Dendritic cell treated with granulocyte-macrophage colony-stimulating factor and Interleukin-4, amounts not matched to agents 40 ng/mL and 50 ng/mL, for 4 days (primary cell): ENCODE results near the gene SUGCT.
"Not testable (repeated sequence)": the region's sequence is repeated elsewhere in the genome, so short reads cannot be mapped to it uniquely, and the experiment has no call there.

Source experiments
- H3K27ac Mint-ChIP-seq: one replicate; pipeline ENCODE4 v1.8.0; 2022; ENCODE audit warnings: mild to moderate bottlenecking, mixed read lengths
- H3K27me3 Mint-ChIP-seq: one replicate; pipeline ENCODE4 v1.8.0; 2022; ENCODE audit warnings: mild to moderate bottlenecking, mixed read lengths
- H3K36me3 Mint-ChIP-seq: one replicate; pipeline ENCODE4 v1.8.0; 2022; ENCODE audit warnings: low read depth, mixed read lengths
- H3K4me1 Mint-ChIP-seq: one replicate; pipeline ENCODE4 v1.8.0; 2022; ENCODE audit warnings: low read depth, mixed read lengths
- H3K4me3 Mint-ChIP-seq: one replicate; pipeline ENCODE4 v1.8.0; 2022; ENCODE audit warnings: mild to moderate bottlenecking, moderate library complexity, mixed read lengths
- H3K9me3 Mint-ChIP-seq: one replicate; pipeline ENCODE4 v1.8.0; 2022; ENCODE audit warnings: mixed read lengths
- intact Hi-C: fragments of 100-400 bp; cut with micrococcal nuclease; formaldehyde crosslinking; loops from one replicate; pipeline ENCODE4 v1.15.0; 2022

Gene SUGCT

DNA sequence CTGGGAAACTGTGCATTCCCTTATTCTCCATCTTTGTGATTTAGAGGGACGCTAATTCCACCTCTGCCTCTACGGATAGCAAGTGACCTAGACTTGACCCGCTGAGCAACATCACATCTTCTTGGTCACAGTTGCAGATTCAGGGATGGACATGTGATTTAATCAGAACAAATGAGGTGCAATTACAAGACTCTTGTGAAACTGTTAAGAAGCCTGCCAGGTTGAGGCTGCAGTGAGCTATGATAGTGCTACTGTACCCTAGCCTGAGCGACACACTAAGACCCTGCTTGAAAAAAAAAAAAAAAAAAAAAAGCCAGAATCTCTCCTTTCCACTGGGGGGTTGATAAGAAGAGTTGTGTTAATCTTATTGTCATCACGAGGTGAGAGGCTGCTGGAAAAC, 14.8 kb upstream of the SUGCT start:
- H3K27me3 Mint-ChIP-seq = no peaks in the 10 kb centered on the region
- no peak overlapping the region for H3K27ac Mint-ChIP-seq
- no peak overlapping the region for H3K4me3 Mint-ChIP-seq
- no peaks in the 10 kb centered on the region for H3K36me3 Mint-ChIP-seq
- intact Hi-C loops = no loop called here
- H3K4me1 Mint-ChIP-seq = peaks cover 7% of the 10 kb centered on the region
- no peaks in the 10 kb centered on the region for H3K9me3 Mint-ChIP-seq

- H3K4me3 Mint-ChIP-seq, H3K27me3 Mint-ChIP-seq, intact Hi-C loops, H3K9me3 Mint-ChIP-seq, H3K36me3 Mint-ChIP-seq, H3K27ac Mint-ChIP-seq, H3K4me1 Mint-ChIP-seq: not testable (repeated sequence)
These were observed 12.5 kb upstream of the SUGCT start for GRCh38 chr7:40122100-40122939.

DNA sequence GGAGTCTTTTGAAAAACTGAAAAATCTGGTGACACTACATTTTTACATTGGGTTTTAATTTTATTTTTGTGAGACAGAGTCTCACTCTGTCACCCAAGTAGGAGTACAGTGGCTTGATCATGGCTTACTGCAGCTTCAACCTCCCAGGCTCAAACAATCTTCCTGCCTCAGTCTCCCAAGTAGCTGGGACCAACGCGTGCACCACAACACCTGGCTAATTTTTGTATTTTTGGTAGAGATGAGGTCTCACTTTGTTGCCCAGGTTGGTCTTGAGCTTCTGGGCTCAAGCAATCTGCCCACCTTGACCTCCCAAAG, 11.9 kb upstream of the SUGCT start:
- intact Hi-C loops = no loop called here
- Mint-ChIP-seq H3K4me1 (peaks cover 9% of the 10 kb centered on the region), H3K27me3 (no peaks in the 10 kb centered on the region), H3K9me3 (no peaks in the 10 kb centered on the region), H3K36me3 (no peaks in the 10 kb centered on the region), H3K4me3 (no peak overlapping the region), H3K27ac (no peak overlapping the region)

GRCh38 chr7:40133561-40134427, 1.0 kb upstream of the SUGCT start:
- H3K9me3 Mint-ChIP-seq = no peaks in the 10 kb centered on the region
- intact Hi-C loops = loop anchor here (5.0 to 10.0 kb wide), 2 partner anchors 509 to 566 kb away; partner anchors contain the start of genes RALA and YAE1
- H3K4me1 Mint-ChIP-seq = peaks cover 20% of the 10 kb centered on the region
- peaks cover 17% of the 10 kb centered on the region for H3K36me3 Mint-ChIP-seq
- H3K27me3 Mint-ChIP-seq = peaks cover 25% of the 10 kb centered on the region
- H3K27ac Mint-ChIP-seq = peak overlapping the region; percentile 96
- peak overlapping the region; percentile 86 for H3K4me3 Mint-ChIP-seq

DNA sequence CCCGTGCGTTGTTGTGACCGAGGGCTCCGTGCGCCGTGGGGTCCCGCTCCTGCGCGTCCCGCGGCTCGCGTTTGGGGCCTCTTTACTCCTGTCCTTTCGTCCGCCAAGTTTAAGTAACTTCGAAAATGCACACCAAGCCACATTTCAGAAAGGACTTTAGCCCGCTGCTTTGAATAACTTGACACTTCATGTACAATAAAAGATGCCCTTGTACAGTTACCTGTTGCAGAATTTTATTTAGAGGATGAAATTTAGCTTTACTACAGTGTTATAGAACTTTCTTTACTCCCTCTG, 459 bp downstream of the SUGCT start:
- Mint-ChIP-seq H3K4me1 (peaks cover 20% of the 10 kb centered on the region), H3K4me3 (peak overlapping the region; percentile 86), H3K9me3 (no peaks in the 10 kb centered on the region), H3K27me3 (peaks cover 27% of the 10 kb centered on the region), H3K36me3 (peaks cover 17% of the 10 kb centered on the region), H3K27ac (no peak overlapping the region)
- intact Hi-C loops = loop anchor here (10.0 kb wide), 1 partner anchor 510 kb away; the partner anchor contains the start of gene RALA

- Mint-ChIP-seq H3K27ac (no peak overlapping the region), H3K4me1 (peaks cover 6% of the 10 kb centered on the region), H3K9me3 (no peaks in the 10 kb centered on the region), H3K4me3 (no peak overlapping the region), H3K36me3 (peaks cover 7% of the 10 kb centered on the region), H3K27me3 (peaks cover 28% of the 10 kb centered on the region)
- intact Hi-C loops = loop anchor here (10.0 kb wide), 1 partner anchor 513 kb away; the partner anchor contains the start of gene RALA
These were observed 2.8 kb downstream of the SUGCT start for GRCh38 chr7:40137563-40137962.

- peaks cover 28% of the 10 kb centered on the region for H3K27me3 Mint-ChIP-seq
- H3K9me3 Mint-ChIP-seq = no peaks in the 10 kb centered on the region
- no peak overlapping the region for H3K4me3 Mint-ChIP-seq
- intact Hi-C loops = loop anchor here (10.0 kb wide), 1 partner anchor 514 kb away; the partner anchor contains the start of gene RALA
- H3K4me1 Mint-ChIP-seq = peaks cover 6% of the 10 kb centered on the region
- H3K36me3 Mint-ChIP-seq = peaks cover 7% of the 10 kb centered on the region
- H3K27ac Mint-ChIP-seq = no peak overlapping the region
These were observed 4.2 kb downstream of the SUGCT start for GRCh38 chr7:40138973-40139372.

- H3K27me3 Mint-ChIP-seq = peaks cover 28% of the 10 kb centered on the region
- H3K4me1 Mint-ChIP-seq, H3K9me3 Mint-ChIP-seq, H3K27ac Mint-ChIP-seq, H3K4me3 Mint-ChIP-seq, H3K36me3 Mint-ChIP-seq: not testable (repeated sequence)
- intact Hi-C loops = loop anchor here (10.0 kb wide), 1 partner anchor 515 kb away; the partner anchor contains the start of gene RALA
These were observed 5.1 kb downstream of the SUGCT start for GRCh38 chr7:40139891-40140290.

- H3K27ac Mint-ChIP-seq, H3K4me1 Mint-ChIP-seq, H3K4me3 Mint-ChIP-seq, intact Hi-C loops, H3K36me3 Mint-ChIP-seq, H3K9me3 Mint-ChIP-seq: not testable (repeated sequence)
- H3K27me3 Mint-ChIP-seq = peaks cover 11% of the 10 kb centered on the region
These were observed 7.1 kb downstream of the SUGCT start for GRCh38 chr7:40141916-40142315.

- H3K4me1 Mint-ChIP-seq, intact Hi-C loops, H3K4me3 Mint-ChIP-seq, H3K27ac Mint-ChIP-seq, H3K27me3 Mint-ChIP-seq, H3K36me3 Mint-ChIP-seq, H3K9me3 Mint-ChIP-seq: not testable (repeated sequence)
These were observed 10.9 kb downstream of the SUGCT start for GRCh38 chr7:40145596-40146130.

DNA sequence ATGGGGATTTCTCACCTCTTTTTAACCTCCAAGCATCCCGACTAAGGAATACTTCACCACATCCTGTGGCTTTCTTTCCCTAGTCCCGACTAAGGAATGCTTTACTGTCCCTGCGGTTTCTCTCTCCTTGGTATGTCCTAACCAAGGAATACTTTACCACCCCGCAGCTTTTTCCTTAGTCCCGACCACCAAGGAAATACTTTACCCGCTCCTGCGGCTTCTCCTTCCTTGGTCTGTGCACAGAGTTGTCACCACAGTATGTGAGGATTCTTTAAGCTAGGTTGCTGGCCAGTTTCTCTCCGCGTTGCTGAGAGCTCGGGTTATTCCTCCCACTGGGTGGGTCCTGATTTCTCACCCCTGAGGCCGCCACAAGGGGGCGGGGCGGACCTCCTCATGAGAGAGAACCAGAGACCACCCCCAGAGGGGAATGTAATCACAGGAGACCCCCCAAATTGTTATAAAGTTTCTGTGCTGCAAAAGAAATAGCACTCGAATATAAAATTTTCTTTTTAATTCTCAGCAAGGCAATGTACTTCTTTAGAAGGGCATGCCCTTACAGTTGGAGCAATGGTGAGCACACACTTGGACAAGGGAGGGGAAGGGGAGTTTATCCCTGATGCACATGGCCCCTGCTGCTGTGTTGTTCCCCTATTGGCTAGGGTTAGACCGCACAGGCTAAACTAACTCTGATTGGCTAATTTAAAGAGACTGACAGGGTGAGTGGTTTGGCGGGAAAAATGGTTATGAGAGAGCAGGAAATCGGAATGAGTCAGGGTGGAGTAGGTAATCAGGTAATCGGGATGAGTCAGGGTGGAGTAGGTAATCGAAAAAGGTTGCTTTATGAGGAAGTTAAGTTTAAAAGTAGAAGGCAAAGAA, 12.8 kb downstream of the SUGCT start:
- Mint-ChIP-seq H3K4me1 (no peaks in the 10 kb centered on the region), H3K4me3 (no peak overlapping the region), H3K9me3 (peaks cover 10% of the 10 kb centered on the region), H3K36me3 (no peaks in the 10 kb centered on the region), H3K27ac (no peak overlapping the region), H3K27me3 (no peaks in the 10 kb centered on the region)
- intact Hi-C loops = no loop called here

DNA sequence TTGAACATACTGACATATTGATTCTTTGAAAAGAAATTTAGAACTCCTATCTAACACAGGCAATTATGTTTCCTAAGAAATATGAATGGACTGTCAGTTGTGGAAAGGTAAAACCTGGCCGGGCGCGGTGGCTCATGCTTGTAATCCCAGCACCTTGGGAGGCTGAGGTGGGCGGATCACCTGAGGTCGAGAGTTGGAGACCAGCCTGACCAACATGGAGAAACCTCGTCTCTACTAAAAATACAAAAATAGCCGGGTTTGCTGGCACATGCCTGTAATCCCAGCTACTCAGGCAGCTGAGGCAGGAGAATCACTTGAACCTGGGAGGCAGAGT, 13.4 kb downstream of the SUGCT start:
- H3K27ac Mint-ChIP-seq = not testable (repeated sequence)

GRCh38 chr7:40148671-40149070, 13.9 kb downstream of the SUGCT start:
- H3K4me1 Mint-ChIP-seq = no peaks in the 10 kb centered on the region
- H3K27ac Mint-ChIP-seq = no peak overlapping the region
- no peaks in the 10 kb centered on the region for H3K36me3 Mint-ChIP-seq
- no peaks in the 10 kb centered on the region for H3K27me3 Mint-ChIP-seq
- intact Hi-C loops = no loop called here
- no peak overlapping the region for H3K4me3 Mint-ChIP-seq
- H3K9me3 Mint-ChIP-seq = peaks cover 10% of the 10 kb centered on the region

More for the DNA sequence above, 13.4 kb downstream of the SUGCT start:
- H3K9me3 Mint-ChIP-seq, intact Hi-C loops, H3K4me3 Mint-ChIP-seq, H3K4me1 Mint-ChIP-seq, H3K36me3 Mint-ChIP-seq, H3K27me3 Mint-ChIP-seq: not testable (repeated sequence)
